OCI-M2 (cell line): Measurements from ENCODE around the gene NIM1K.
"Not testable (repeated sequence)": the region's sequence is repeated elsewhere in the genome, so short reads cannot be mapped to it uniquely, and the experiment has no call there.

ENCODE experiments used
- DNase-seq: peaks from one replicate; lab custom pipeline; 2025; ENCODE audit not compliant: unreplicated experiment; lab: John Stamatoyannopoulos, UW

The NIM1K gene

GRCh38 chr5:43191740-43192557 is at the start of gene NIM1K:
TSS of gene NIM1K (plus strand) at chr5:43192225. CDS start at chr5:43245776, 53,551 bp downstream.
- DNase-seq = no peak

- no peak for DNase-seq
Measured at GRCh38 chr5:43145071-43145470, 47.0 kb upstream of the NIM1K start.

GRCh38 chr5:43146958-43147357 is 45.1 kb upstream of the NIM1K start:
- DNase-seq = no peak

- DNase-seq = no peak
Measured at GRCh38 chr5:43148417-43148816, 43.6 kb upstream of the NIM1K start.

GRCh38 chr5:43149231-43149630 is 42.8 kb upstream of the NIM1K start:
- no peak for DNase-seq

- DNase-seq = no peak
Measured at GRCh38 chr5:43150075-43150474, 42.0 kb upstream of the NIM1K start.

- DNase-seq = no peak
Measured at GRCh38 chr5:43150748-43151147, 41.3 kb upstream of the NIM1K start.

- no peak for DNase-seq
Measured at GRCh38 chr5:43152946-43153345, 39.1 kb upstream of the NIM1K start.

- no peak for DNase-seq
Measured at GRCh38 chr5:43154469-43154868, 37.6 kb upstream of the NIM1K start.

GRCh38 chr5:43155394-43156096 is 36.5 kb upstream of the NIM1K start:
- no peak for DNase-seq

GRCh38 chr5:43156388-43156787 is 35.6 kb upstream of the NIM1K start:
- DNase-seq = no peak

GRCh38 chr5:43157068-43157467 is 35.0 kb upstream of the NIM1K start:
- DNase-seq = no peak

- no peak for DNase-seq
Measured at GRCh38 chr5:43161244-43161643, 30.8 kb upstream of the NIM1K start.

GRCh38 chr5:43164801-43165200 is 27.2 kb upstream of the NIM1K start:
- not testable (repeated sequence) for DNase-seq

- DNase-seq = no peak
Measured at GRCh38 chr5:43165323-43165722, 26.7 kb upstream of the NIM1K start.

GRCh38 chr5:43168175-43168574 is 23.9 kb upstream of the NIM1K start:
- no peak for DNase-seq

- no peak for DNase-seq
Measured at GRCh38 chr5:43171451-43171850, 20.6 kb upstream of the NIM1K start.

- no peak for DNase-seq
Measured at GRCh38 chr5:43171926-43172325, 20.1 kb upstream of the NIM1K start.

- DNase-seq = no peak
Measured at GRCh38 chr5:43172779-43173178, 19.2 kb upstream of the NIM1K start.

- no peak for DNase-seq
Measured at GRCh38 chr5:43174586-43174985, 17.4 kb upstream of the NIM1K start.

- DNase-seq = no peak
Measured at GRCh38 chr5:43179836-43180235, 12.2 kb upstream of the NIM1K start.

GRCh38 chr5:43182421-43182820 is 9.6 kb upstream of the NIM1K start:
- no peak for DNase-seq
